Vagina (tissue), 2 donors: ENCODE measurements around the gene CTCFL.

Source experiments
- CTCF ChIP-seq, 3 experiments: fragments of 450-650 bp in 2 of 3; fragments of 200-600 bp in 1 of 3; sonication (generic) in 1 of 3; IDR thresholded peaks; one replicate each; pipeline ENCODE4 v1.5.1; 2017 to 2019; ENCODE audit warnings: antibody characterized with exemption in 3 of 3, mild to moderate bottlenecking in 2 of 3, moderate library complexity in 2 of 3
- POLR2A ChIP-seq, 2 donors: fragments of 450-650 bp; IDR thresholded peaks; one replicate each; pipeline ENCODE4 v1.6.1; 2017; ENCODE audit warnings: antibody characterized with exemption in 2 of 2, mild to moderate bottlenecking in 2 of 2, moderate library complexity in 2 of 2
- POLR2AphosphoS5 ChIP-seq, 2 donors: sonication (generic); formaldehyde crosslinking; IDR thresholded peaks; one replicate each; pipeline ENCODE4 v1.9.0; 2017; ENCODE audit warnings: antibody characterized with exemption in 2 of 2, mild to moderate bottlenecking in 2 of 2, low read depth in 1 of 2; ENCODE audit not compliant: insufficient read depth in 1 of 2

GRCh38 chr20:57568088-57568896, 43.4 kb upstream of the CTCFL start:
- TF ChIP-seq CTCF (IDR thresholded peaks at IDR 0.05), result no peak
- TF ChIP-seq POLR2AphosphoS5 (IDR thresholded peaks at IDR 0.05; ENCODE audit: insufficient read depth in 1 of 2, low read depth in 1 of 2), result no peak
- TF ChIP-seq POLR2A (IDR thresholded peaks at IDR 0.05), result no peak
